Measurements from ENCODE around the gene APOM.

The APOM gene

DNA sequence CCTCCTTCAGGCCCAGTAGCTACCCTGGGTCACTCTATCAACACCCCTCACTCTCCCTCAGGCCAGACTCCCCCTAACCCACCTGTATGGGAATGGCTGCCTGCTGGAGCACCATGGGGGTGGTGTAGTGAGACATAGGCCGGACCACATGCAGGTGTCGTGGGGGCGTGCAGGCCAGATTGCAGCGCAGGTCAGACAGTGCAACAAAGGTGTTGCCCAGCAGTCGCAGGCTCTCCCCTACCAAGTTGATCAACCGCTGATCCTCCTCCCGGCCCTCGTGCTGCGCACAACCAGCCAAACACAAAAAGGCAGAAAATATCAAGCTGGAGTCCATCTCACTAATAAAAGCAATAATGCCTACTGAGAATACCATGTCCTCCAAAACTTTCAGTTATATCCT is 10.4 kb upstream of the APOM start (continued):
- TF ChIP-seq POU6F1 (CRISPR knock-in tag; IDR thresholded peaks at IDR 0.05; ENCODE audit: borderline replicate concordance, low read depth) (no peak), CREB5 (CRISPR knock-in tag; IDR thresholded peaks at IDR 0.05; ENCODE audit: low read depth) (no peak), PATZ1 (CRISPR knock-in tag; IDR thresholded peaks at IDR 0.05; ENCODE audit: borderline replicate concordance) (no peak), ZNF8 (CRISPR knock-in tag; IDR thresholded peaks at IDR 0.05) (no peak)

- peak; percentile 82 for ATAC-seq
- TF ChIP-seq OSR1 (CRISPR knock-in tag; IDR thresholded peaks at IDR 0.05) (no peak), PATZ1 (CRISPR knock-in tag; IDR thresholded peaks at IDR 0.05; ENCODE audit: borderline replicate concordance) (no peak), TOX (CRISPR knock-in tag; IDR thresholded peaks at IDR 0.05; ENCODE audit: borderline replicate concordance) (no peak), GLIS3 (CRISPR knock-in tag; IDR thresholded peaks at IDR 0.05) (no peak), ZFP30 (CRISPR knock-in tag; IDR thresholded peaks at IDR 0.05) (no peak), BACH2 (CRISPR knock-in tag; IDR thresholded peaks at IDR 0.05; ENCODE audit: borderline replicate concordance) (no peak)
Observed at GRCh38 chr6:31651602-31652191, 4.0 kb upstream of the APOM start.

DNA sequence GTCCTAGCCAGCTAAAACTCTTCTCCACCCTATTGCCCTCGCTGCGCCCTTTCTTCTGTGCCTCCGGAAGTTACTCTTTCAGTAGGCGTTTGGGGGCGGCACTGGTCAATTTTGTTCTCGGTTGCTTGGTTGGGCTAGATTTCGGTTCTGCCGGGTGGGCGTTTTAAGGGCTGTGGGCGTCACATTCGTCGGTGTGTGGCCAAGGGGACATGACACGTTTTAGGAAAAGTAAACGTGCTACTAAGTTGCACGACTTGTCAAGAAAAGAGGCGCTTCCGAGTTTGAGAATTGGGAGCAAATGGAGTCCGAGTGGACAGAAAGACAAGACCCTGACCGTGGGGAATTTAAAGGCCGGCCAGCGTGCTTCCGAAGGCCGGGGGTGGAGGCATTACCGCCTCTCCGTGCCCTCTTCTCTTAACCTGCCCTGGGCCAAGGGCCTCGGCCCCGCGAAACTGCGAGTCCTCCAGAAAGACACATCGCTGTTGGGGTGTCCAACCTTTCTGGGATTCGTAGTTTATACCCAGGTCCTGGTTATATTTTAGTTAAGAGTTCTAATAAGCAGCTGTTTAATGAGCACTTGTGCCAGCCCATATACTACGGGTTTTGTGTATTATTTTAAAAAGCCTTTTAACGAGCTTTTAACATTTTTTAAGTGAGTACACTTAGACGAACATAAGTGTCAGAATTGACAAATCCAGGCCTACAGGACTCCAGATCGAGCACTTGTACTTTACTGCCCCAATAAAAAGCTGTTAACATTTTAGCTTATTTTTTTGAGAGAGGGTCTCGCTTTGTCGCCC is 2.6 kb upstream of the APOM start:
- peak; percentile 77 for ATAC-seq
- no peak for TF ChIP-seq CSRNP3 (CRISPR knock-in tag; IDR thresholded peaks at IDR 0.05)
- TF ChIP-seq TOX (CRISPR knock-in tag; IDR thresholded peaks at IDR 0.05; ENCODE audit: borderline replicate concordance), result no peak
- no peak for TF ChIP-seq POU6F1 (CRISPR knock-in tag; IDR thresholded peaks at IDR 0.05; ENCODE audit: borderline replicate concordance, low read depth)
- TF ChIP-seq TSHZ2 (CRISPR knock-in tag; IDR thresholded peaks at IDR 0.05), result no peak
- TF ChIP-seq CREB5 (CRISPR knock-in tag; IDR thresholded peaks at IDR 0.05; ENCODE audit: low read depth), result no peak
- TF ChIP-seq BACH2 (CRISPR knock-in tag; IDR thresholded peaks at IDR 0.05; ENCODE audit: borderline replicate concordance), result no peak
- TF ChIP-seq ZFP30 (CRISPR knock-in tag; IDR thresholded peaks at IDR 0.05), result no peak
- TF ChIP-seq PATZ1 (CRISPR knock-in tag; IDR thresholded peaks at IDR 0.05; ENCODE audit: borderline replicate concordance), result no peak
- no peak for TF ChIP-seq TCF4 (CRISPR knock-in tag; IDR thresholded peaks at IDR 0.05; ENCODE audit: borderline replicate concordance)
- TF ChIP-seq CSDC2 (CRISPR knock-in tag; IDR thresholded peaks at IDR 0.05), result no peak
- no peak for TF ChIP-seq PPARA (CRISPR knock-in tag; IDR thresholded peaks at IDR 0.05; ENCODE audit: borderline replicate concordance)
- no peak for TF ChIP-seq ARNTL (CRISPR knock-in tag; IDR thresholded peaks at IDR 0.05; ENCODE audit: borderline replicate concordance, low read depth)
- TF ChIP-seq ZNF70 (CRISPR knock-in tag; IDR thresholded peaks at IDR 0.05), result no peak
- TF ChIP-seq ZNF565 (CRISPR knock-in tag; conservative IDR thresholded peaks at IDR 0.05; ENCODE audit: low read depth), result no peak
- no peak for TF ChIP-seq ISL1 (CRISPR knock-in tag; IDR thresholded peaks at IDR 0.05)

Data from SK-N-SH treated with all-trans-retinoic acid at 6 μM for 48 hours (cell line).